Thyroid gland (tissue), 4 donors: ENCODE measurements around the gene ZNF474.

Experiments
- CTCF ChIP-seq, 6 experiments: fragments of 200-600 bp in 3 of 6; fragments of 450-650 bp in 3 of 6; sonication (generic) in 3 of 6; IDR thresholded peaks; one replicate each; pipeline ENCODE4 v1.5.1; 2016 to 2019; ENCODE audit warnings: antibody characterized with exemption in 6 of 6, mild to moderate bottlenecking in 2 of 6, inconsistent platforms in 1 of 6, moderate library complexity in 1 of 6
- POLR2A ChIP-seq, 2 donors: fragments of 450-650 bp; IDR thresholded peaks; one replicate each; pipeline ENCODE4 v1.6.1; 2017; ENCODE audit warnings: antibody characterized with exemption in 2 of 2, mild to moderate bottlenecking in 2 of 2, moderate library complexity in 1 of 2

GRCh38 chr5:122089096-122090013, 40.0 kb upstream of the ZNF474 start:
- no peak for TF ChIP-seq CTCF (IDR thresholded peaks at IDR 0.05)
- TF ChIP-seq POLR2A (IDR thresholded peaks at IDR 0.05) = no peak
